Fibroblast of skin of left biceps (primary cell): ENCODE data around the gene TNC.

Experiments used
- DNase-seq, 2 experiments: peaks; one replicate each; pipeline ENCODE4 v3.0.0-alpha.2; 2013; ENCODE audit warnings: low read depth in 2 of 2

Gene TNC

DNA sequence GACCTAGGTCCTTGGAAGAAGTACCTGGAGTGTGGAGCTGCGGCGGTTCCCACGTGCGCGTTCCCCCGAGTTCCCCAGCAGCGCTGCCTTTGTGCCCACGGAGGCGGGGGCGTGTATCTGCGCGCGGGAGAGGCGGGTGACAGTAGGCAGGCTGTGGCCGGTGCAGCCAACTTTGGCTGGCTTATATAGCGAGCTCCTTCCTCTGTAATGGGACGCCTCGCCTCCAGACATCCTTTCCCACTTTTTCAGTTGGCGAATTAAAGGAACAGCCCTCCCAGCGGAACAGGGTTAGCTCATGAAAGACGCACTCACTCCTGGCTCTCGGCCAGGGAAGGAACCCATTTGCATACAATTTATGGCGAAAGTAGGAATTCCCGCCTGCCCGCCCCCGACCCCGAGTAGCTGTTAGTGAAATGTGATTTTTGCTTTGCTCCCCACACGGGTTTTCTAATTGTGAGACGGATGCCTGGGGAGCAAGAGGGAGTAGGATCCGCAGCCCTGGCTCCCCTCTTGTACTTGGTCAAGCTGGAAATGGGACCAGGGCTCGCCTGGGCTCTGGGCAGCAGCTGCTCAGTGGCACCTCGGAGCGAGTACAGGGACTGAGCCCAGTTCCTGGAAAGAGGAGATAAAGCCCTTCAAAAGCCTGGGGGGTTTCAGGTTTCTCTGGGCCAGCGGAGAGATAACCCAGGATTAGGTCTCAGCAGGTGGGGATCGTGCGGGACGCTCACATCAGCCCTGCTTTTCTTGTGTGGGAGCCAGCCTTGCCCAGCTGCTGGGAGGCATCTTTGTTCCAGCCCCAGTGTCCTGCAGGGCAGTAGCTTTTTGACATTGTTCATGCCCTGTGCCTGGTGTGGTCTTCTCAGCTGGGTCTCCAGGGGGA lies at the start of gene TNC:
Gene TNC, minus strand, starts transcription at position 159 of the 880 bp plus-strand sequence. CDS start 27,139 bp downstream, outside the sequence.
- DNase-seq = peak; percentile 92 to 94

DNA sequence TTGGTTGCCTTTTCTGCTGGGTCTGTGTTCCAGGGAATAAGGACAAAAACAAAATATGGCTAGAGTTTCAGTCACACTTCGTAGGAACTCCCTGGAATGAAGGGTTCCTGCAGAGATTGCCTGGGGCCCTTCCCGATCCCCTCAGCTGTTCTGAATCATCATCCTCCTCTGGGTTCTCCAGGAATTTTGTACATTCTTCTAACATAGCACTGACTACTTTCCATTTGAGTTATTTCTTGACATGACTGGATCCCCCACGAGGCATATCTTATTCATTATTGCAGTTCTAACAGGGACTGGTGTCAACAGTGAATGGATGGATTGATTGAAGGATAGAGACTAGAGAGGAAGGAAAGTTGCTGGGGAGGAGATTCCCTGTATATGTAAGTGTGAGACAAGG lies 49.2 kb upstream of the TNC start:
- DNase-seq = peak; percentile 90 to 91

DNA sequence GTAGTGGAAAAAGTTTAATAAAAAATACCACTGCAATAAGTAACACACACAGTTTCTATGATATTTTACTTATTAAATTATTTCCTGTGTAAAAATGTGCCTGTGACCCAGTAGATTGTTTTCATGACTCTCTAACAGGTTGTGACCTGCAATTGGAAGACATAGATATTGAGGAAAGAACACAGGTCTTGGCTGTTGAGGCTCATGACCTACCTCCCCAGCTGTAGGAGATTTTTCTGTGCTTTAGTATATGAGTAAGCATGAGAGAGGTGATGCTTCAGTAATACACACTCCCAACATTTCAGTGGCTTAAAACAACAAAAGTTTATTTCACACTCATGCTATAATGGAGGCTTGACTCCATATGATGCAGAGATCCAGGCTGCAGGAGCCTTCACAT lies 47.3 kb upstream of the TNC start:
- no peak for DNase-seq

GRCh38 chr9:115164511-115164974 lies 46.6 kb upstream of the TNC start:
- DNase-seq = no peak

DNA sequence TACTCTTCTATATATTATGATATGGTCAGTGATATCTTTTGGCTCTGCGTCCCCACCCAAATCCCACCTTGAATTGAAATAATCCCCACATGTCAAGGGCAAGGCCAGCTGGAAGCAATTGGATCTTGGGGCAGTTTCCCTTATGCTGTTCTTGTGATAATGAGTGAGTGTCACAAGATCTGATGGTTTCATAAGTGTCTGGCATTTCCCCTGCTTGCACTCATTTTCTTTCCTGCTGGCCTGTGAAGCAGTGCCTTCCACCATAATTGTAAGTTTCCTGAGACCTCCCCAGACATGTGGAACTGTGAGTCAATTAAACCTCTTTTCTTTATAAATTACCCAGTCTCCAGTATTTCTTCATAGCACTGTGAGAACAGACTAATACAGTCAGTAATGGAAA lies 45.0 kb upstream of the TNC start:
- no peak for DNase-seq

- DNase-seq = no peak
These were observed 43.5 kb upstream of the TNC start for GRCh38 chr9:115161446-115161845.

DNA sequence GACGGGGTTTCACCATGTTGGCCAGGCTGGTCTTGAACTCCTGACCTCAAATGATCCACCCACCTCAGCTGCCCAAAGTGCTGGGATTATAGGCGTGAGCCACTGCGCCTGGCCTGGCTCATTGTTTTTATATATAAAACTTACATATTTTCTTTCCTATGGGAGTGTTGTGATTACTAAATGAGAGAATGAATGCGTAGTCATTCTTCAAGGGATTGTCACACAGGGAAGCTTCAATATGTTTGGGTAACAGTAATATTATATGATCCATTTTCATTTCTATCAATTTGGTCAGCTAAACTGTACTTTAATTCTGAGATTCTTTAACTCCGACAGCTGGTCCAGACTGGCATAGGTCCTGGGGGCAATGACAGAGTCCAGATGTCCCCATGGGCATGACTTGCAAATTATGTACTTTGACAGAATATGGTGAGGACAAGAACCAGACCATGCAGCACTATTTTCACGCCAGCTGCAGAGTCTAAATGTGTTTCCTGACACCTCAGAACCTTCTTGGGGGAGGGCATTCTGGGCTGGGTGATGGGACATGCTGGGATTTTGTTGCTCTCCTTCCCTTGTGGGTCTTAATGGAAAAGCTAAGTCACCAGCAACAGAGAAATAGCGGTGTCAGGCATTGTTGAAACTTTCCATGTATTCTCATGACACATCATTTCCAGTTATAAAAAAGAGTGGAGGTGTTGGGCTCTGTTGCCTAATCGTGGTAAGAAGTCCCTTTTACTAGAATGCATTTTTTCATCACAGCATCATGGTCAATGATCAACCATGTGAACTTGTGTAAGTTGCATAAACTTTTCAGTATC lies 40.9 kb upstream of the TNC start:
- peak; percentile 69 to 77 for DNase-seq

DNA sequence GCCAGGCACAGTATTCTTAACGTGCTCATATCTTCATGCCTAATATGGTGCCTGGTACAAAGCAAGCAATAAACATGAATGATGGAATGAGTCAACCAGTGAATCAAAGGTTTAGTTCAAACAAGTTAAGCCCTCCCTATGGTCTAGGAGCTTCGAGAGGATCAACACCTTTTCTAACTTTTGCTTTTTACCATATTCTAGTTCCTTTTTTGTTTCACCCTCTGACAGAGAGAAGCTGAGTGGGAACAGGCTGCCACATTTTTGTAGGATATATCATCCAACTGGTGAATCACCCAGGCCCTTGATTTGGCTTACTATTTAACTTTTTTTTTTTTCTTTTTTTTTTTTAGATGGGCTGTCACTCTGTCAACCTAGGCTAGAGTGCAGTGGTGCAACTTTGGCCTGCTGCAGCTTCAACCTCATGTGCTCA lies 39.3 kb upstream of the TNC start:
- DNase-seq = peak; percentile 71 to 75

GRCh38 chr9:115155037-115155436 lies 37.1 kb upstream of the TNC start:
- no peak for DNase-seq

DNA sequence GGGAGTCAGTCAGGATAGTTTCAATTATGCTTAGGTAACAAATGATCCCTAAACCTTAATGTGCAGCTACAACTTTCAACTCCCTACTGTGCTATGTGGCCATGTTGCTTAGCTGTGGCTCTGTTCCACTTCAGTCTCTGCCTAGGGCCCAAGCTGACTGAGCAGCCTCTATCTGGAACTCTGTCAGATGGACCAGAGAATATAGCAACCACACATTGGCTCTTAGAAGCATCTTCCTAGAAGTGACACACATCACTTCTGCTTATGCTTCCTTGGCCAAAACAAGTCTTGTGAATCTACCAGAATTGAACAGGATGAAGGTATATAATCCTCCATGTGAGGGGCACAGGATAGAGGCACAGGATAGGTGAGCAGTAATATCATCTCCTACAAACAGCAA lies 36.7 kb upstream of the TNC start:
- DNase-seq = no peak

DNA sequence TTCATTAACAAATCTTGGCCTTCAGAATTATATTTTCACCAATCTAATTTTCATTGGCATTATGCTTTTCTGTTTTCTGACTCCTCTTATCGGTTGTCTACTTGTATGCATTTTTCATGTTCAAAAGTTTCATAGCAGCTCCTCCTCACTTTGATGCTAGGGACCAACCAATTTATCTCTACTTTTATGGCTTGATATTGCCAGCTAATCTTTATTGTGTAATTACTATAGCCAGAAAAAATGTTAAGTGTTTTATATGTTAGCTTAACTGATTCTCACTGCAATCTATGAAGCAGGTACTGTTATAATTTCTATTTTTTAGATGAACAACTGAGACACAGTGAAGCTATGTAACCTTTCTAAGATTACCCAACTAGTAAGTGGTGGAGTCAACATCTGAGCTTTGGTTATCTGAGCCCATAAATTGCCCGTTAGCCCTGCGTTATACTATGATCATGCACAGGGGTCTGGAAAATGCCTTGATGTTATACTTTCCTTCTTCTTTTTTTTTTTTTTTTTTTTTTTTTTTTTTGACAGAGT lies 34.4 kb upstream of the TNC start:
- no peak for DNase-seq

DNA sequence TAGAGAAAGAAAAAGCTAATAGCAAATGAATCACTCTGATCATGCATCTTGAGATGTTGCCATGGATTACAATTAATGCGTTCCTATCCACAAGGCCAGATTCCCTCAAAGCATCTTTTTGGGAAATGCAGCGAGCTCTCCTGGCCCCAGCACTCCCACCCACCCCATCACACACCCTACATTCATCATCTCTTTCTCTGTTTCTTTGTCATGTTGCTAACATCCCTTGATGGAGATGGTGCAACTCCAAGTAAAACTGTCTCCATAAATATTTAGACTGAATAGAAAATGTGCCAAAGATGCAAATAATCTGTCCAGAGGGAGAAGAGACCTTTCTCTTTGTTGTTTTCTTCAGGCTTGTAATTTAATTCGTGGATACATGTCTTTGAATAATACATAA lies 30.8 kb upstream of the TNC start:
- no peak for DNase-seq

DNA sequence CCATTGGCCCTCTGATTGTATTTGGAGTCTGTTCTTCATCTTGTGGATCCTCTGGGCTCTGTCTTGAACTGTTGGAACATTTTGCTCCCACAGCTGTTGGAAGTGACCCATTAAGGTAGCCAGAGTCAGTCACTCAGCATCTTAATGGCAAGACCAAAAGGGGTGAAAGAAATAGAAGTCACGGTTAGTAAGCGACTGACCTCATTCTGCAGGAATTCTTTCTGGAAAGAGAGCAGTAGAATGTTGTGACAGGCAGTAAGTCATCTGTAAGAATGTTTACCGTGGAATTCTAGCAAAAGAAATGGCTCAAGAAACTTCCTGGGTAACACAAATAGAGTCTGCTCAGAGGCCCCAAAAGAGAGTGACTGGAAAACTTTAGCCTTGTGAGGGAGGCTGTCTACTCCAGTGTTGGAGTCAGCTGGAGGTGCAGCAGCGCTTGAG lies 28.6 kb upstream of the TNC start:
- peak; percentile 80 for DNase-seq

DNA sequence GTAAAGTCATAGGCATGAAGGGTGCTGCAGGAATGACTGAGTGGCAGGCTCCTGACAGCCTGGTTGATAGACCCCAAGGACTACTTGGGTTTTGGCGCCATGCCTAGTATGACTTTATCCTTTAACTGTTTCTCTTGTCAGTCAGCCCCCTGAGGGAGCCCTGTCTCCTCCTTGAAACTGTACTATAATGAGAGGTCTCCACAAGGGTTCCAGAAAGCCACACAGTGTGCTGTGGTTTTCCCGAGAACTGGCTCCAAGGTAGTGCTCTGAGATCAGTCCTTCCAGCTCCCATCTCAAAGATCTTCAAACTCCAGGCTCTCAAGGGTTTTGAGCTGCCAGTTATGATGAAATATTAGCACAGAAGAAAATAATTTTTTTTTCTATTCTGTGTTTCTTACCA lies 26.7 kb upstream of the TNC start:
- peak; percentile 67 to 74 for DNase-seq

DNA sequence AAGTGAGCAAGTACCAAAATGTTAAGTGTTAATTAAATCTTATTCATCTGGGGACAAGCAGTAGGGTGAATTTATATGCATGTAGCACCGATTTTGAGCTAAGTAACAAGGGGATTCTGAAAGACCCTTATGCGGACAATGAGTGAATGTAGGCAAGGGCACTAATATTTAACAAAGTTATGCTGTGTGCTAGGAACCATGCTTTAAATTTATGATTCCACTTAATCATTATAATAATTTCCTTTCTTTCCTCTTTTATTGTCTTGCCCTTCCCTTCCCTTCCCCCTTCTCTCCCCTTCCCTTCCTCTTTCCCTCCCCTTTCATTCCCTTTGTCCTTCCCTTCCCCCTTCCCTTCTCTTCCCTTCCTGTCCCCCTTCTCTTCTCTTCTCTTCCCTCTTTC lies 25.7 kb upstream of the TNC start:
- no peak for DNase-seq

DNA sequence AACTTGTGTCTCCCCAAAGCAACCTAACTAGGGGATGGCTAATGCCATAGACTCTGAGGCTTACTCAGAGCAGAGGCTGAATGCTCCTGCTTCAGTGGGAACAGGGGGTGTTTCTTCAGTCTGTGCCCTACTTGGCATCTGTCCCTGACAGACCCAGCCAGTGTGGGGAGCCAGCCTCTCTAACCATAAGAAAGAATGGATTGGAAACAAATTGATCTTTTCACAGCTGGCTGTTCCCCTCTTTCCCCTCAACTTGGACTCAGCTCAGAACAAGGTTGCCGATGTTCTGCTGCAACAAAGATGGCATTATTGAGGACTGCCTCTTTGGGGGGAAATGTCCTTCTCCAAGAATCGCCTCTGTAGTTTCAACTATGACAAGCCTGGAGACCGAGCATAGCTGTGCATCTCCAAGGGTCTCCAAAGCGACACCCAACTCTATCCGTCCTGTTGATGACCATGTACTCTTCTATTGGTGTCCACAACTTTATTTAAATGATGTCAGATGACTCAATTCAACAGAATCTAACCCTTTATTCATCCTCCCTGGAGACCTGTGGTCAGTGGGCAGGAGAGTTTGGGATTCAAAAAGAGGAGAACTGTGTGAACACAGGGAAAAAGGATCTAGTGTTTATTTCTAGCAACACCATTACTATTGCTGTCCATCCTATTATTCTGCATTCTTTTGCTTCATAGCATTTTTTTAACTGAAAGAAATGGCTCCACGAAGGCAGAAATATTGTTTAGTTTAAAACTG lies 24.7 kb upstream of the TNC start:
- DNase-seq = no peak

- DNase-seq = no peak
These were observed 24.1 kb upstream of the TNC start for GRCh38 chr9:115142090-115142489.

DNA sequence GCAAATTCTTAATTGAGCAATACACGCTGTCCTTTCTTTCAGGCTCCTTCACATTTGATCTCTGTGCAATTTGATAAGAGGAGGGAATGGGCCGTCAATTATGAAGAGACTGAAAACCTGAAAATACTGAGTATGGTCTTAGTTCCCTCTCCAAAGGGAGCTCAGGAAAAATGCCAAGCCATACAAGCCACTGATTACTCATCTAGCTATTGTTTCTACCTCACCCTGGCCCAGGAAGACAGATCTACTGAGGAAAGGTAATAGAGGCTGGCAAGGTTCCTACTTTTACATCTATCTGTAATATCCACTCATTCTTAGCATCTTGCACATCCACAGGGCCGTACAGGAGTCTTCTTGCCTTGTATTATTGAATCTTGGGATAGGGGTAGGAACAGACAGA lies 23.7 kb upstream of the TNC start:
- no peak for DNase-seq

DNA sequence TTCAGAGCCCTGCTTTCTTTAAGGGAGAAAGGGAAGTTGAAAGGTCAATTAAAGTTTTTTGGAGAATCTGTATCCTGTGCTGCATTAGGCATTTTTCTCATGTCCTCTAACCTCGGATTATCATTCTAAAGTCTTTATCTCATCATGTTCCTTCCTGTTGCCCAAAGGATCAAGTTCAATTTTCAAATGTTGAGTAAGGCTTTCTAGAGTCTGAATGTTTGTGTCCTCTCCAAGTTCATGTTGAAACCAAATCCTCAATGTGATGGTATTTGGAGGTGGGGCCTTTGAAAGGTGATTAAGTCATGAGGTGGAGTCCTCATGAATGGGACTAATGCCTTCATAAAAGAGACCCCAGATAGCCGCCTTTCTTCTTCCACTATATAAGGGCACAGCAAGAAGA lies 20.2 kb upstream of the TNC start:
- no peak for DNase-seq

DNA sequence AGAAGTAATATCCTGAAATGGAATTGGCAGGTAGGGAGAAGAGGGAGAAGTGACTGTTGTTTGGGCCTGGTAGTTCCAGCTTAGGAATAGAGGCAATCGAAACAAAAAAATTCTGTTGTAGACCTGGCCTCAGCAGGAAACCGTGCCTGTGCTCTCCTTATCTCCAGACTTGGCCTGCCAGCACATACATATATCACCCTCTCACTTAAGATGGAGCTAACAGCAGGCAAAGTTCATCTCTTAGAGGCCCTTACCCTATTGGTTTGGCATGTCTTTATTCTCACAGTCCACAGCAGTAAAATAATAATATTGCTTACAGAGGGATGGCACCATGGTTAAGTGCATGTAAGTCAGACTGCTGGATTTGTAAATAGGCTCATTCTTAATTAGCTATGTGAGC lies 19.6 kb upstream of the TNC start:
- no peak for DNase-seq
